NCI-H2227 treated with DMSO at 0.1 percent for 48 hours (cell line): ENCODE results near the gene ELF3.
"Not testable (repeated sequence)": the region's sequence is repeated elsewhere in the genome, so short reads cannot be mapped to it uniquely, and the experiment has no call there.

Source experiments
- DNase-seq: peaks from one replicate; lab custom pipeline; 2025; lab: John Stamatoyannopoulos, UW

ELF3 gene

DNA sequence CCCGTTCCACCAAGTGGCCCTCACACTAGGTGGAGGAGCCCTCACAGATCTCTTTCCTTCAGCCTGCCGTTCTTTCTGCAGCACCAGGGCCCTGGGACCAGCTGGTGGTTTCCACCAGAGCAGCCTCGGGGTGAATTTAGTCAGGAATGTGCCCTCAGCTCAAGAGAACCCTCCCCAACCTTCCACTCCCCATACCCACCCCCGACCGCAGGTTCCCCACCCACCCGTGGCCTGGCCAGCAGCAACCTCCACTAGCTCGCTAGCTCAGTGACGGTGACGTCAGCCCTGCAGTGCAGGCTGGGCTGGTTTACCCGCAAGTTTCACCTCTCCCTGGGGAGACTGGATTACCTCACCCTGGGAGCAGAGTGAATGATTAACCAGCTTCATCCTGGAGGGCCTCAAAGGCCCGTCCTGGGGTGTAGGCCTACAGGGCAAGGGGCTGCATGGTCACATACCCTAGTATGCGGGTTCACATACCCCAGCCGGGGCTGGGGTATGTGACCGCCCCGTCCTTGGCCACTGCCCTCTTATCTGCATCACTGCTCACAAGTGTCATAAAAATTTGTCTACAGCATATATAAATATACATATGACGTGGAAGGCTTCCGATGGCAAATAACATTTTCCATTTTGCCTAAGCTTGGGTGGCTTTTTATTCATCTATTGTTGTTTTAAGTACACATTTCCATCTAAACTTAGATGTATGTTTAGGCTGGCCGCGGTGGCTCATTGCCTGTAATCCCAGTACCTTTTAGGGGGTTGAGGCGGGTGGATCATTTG, 24.5 kb downstream of the ELF3 start:
- no peak for DNase-seq

DNA sequence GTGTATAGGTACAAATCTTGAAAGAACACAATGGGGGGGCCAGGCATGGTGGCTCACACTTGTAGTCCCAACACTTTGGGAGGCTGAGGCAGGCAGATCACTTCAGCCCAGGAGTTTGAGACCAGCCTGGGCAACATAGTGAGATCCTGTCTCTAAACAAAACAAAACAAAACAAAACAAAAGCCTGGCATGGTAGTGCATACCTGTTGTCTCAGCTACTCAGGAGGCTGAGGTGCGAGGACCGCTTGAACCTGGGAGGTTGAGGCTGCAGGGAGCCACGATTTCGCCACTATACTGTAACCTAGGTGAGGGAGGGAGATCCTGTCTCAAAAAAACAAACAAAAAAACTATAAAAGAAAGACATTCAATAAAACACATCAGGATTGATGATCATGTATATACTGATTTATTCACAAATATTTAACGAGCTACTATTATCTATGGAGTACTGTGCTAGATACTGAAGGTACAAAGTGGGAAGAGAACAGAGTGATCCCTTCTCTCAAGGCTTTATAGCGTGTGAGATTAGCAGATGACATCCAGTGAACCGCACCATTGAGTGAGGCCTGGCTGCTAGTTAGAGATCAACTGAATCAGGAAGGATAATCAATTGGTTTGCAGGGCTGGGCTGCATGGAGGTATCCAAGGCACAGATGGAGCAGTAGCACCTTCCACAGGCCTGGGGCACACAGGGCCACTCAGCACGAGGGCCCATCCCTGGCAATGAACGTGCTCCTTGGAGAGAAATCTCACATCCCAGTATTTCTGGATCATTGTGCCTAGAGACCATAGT, 26.4 kb downstream of the ELF3 start:
- DNase-seq, result no peak

- no peak for DNase-seq
These were observed 27.4 kb downstream of the ELF3 start for GRCh38 chr1:202037706-202038296.

- DNase-seq, result no peak
These were observed 28.4 kb downstream of the ELF3 start for GRCh38 chr1:202038688-202039346.

DNA sequence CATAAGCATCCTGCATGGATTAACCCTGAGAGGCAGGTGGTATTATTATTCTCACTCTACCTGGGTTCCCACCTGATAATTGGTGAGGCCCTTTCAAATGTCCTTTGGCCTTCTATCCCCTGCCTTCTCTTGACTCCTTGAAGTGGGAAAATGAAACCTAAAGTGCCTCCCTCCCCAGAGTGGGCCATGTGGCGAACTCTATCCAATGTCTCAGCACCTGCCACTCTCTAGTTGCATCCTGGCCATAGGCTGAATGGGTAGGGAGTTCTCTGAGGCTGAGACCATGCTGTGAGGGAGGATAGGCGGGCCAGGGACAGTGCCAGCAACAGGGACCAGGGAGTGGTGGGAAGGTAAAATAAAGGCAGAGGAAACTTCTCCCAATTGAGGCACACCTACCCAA, 35.3 kb downstream of the ELF3 start:
- DNase-seq, result no peak

- DNase-seq, result no peak
These were observed 35.8 kb downstream of the ELF3 start for GRCh38 chr1:202046227-202046626.

GRCh38 chr1:202046748-202047708, 36.6 kb downstream of the ELF3 start:
- no peak for DNase-seq

DNA sequence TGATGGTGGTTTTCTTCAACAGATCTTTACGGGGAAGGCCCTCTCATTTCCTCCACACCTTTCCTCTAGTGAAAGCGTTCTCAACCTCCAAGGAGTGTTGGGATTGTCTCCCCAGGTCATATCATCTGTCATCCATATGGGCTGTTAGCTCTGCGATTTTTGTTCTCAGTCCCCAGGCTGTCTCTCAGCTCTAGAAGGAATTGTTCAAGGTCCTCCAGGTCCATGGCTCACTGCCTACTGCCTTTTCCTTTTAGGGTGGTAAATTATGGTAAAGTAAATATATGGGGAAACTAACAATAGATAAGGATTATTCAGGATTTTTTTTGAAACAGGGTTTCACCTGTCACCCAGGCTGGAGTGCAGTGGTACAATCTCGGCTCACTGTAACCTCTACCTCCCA, 37.6 kb downstream of the ELF3 start:
- no peak for DNase-seq

DNA sequence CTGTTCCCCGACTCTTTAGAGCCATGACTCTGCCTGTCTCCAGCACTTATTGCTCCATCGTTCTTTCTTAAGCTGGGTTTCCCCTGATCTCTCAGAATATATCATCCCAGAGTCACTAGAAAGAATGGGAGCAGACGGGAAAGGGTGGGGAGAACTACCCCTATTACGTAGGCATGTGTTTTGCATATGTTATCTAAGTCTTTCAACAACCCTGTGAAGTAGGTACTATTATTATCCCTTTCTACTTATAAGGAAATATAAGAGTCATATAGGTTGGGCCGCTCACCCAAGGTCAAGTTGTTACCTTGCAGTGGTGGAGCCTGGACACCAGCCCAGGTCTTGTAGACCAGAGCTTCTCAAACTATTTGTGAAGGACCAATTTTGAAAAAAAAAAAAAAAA, 38.7 kb downstream of the ELF3 start:
- no peak for DNase-seq

DNA sequence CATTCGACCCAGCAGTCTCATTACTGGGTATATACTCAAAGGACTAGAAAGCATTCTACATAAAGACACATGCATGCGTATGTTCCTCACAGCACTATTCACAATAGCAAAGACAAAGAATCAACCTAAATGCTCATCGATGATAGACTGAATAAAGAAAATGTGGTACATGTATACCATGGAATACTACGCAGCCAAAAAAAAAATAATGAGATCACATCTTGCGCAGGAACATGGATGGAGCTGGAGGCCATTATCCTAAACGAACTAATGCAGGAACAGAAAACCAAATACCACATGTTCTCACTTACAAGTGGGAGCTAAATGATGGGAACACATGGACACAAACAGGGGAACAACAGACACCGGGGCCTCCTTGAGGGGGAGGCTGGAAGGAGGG, 43.7 kb downstream of the ELF3 start:
- no peak for DNase-seq

GRCh38 chr1:202054673-202055072, 44.3 kb downstream of the ELF3 start:
- DNase-seq, result not testable (repeated sequence)

- DNase-seq, result no peak
These were observed 46.4 kb downstream of the ELF3 start for GRCh38 chr1:202056644-202057334.

DNA sequence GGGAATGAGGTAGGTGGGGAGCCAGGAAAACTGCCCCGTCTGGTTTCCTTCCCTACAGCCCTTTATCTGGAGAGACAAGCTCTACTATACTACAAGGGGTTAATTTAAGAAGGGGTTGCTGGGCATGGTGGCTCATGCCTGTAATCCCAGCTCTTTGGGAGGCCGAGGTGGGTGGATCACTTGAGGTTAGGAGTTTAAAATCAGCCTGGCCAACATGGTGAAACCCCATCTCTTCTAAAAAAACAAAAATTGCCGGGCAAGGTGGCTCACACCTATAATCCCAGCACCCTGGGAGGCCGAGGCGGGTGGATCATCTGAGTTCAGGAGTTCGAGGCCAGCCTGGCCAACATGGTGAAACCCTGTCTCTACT, 46.9 kb downstream of the ELF3 start:
- DNase-seq, result not testable (repeated sequence)

DNA sequence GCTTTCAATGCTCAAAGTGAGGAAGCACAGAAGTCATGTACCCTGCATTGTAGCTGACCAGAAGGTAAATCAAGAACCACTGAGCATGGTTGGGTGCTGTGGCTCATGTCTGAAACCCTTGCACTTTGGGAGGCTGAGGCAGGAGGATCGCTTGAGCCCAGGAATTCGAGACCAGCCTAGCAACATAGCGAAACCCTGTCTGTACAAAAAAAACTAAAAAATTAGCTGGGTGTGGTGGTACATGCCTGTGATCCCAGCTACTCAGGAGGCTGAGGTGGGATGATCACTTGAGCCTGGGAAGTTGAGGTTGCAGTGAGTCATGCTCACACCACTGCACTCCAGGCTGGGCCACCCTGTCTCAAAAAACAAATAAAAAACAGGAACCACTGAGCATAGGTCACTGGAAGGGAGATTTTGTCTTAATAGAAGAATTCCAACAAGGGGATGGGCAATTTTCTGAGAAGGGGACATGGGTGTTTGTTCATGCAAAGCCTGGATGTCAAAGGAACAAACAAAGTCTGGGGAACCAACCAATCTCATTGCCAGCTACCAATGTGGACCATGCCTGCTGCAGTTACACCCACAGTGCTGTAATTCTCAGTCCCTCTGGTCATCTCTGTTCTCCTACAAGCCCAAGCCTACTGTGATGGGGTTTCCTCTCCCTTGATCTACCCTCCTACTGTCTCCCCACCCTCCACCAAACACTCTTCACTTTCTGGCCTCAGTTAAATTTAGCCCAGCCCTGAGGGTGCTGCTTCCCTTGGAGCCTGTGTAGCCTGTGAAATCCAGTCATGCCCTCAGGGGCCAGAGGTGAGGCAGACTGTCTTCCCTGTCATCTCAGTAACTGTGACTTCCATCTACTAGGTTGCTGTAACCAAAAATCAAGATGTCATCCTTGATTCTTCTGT, 47.9 kb downstream of the ELF3 start:
- no peak for DNase-seq

DNA sequence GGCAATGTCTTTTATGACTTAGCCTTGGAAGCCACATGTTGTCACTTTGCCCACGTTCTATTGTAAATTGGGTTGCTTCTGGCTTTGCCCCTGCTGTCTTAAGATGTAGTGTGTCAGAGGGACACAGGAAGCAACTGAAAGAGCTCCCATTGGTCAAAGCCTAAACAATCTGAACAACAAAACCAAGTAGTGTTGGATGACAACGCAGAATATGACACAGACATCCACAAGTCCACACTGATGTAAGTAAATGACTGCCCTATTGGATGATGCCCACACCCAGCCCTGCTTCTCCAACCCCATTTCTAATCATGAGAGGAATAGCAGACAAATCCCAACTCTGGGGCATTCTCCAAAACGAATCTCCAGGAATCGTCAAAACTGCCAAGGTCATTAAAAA, 50.7 kb downstream of the ELF3 start:
- no peak for DNase-seq

DNA sequence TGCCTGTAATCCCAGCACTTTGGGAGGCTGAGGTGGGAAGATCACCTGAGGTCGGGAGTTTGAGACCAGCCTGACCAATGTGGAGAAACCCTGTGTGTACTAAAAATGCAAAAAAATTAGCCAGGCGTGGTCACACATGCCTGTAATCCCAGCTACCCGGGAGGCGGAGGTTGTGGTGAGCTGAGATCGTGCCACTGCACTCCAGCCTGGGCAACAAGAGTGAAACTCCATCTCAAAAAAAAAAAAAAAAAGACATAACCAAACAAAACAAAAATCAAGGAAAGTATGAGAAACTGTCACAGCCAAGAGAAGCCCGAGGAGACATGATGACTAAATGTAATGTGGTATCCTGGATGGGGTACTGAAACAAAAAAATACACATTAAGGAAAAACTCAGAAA, 51.4 kb downstream of the ELF3 start:
- DNase-seq, result not testable (repeated sequence)

DNA sequence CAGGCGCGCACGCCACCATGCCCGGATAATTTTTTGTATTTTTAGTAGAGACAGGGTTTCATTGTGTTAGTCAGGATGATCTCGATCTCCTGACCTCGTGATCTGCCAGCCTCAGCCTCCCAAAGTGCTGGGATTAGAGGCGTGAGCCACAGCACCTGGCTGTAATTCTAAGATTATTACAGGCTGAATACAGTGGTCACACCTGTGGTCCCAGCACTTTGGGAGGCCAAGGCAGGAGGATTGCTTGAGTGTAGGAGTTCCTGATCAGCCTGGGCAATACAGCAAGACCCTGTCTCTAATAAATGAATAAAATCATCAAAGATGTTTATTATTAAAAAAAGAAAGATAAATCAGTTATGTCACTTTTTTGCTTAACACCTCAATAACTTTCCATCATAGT, 52.2 kb downstream of the ELF3 start:
- not testable (repeated sequence) for DNase-seq

GRCh38 chr1:202063093-202063492, 52.7 kb downstream of the ELF3 start:
- no peak for DNase-seq

- not testable (repeated sequence) for DNase-seq
These were observed 54.5 kb downstream of the ELF3 start for GRCh38 chr1:202064889-202065312.
